GM12891 (cell line): ENCODE measurements around the gene PRELID1.

Source experiments
- PAX5 ChIP-seq: IDR thresholded peaks from 2 replicates; pipeline ENCODE4 v1.6.1; 2011; ENCODE audit warnings: low read length, moderate library complexity, mild to moderate bottlenecking; ENCODE audit not compliant: insufficient read depth, severe bottlenecking
- POLR2A ChIP-seq: IDR thresholded peaks from 2 replicates; pipeline ENCODE4 v1.6.1; 2011; ENCODE audit warnings: low read depth, low read length, control low read depth
- POLR2AphosphoS5 ChIP-seq: IDR thresholded peaks from 2 replicates; pipeline ENCODE4 v1.6.1; 2011; ENCODE audit warnings: low read depth, low read length, control low read depth
- SPI1 ChIP-seq: IDR thresholded peaks from 2 replicates; pipeline ENCODE4 v1.6.1; 2011; ENCODE audit warnings: low read depth, low read length, control low read depth
- TAF1 ChIP-seq: IDR thresholded peaks from 2 replicates; pipeline ENCODE4 v1.6.1; 2011; ENCODE audit warnings: low read depth, low read length, control low read depth

DNA sequence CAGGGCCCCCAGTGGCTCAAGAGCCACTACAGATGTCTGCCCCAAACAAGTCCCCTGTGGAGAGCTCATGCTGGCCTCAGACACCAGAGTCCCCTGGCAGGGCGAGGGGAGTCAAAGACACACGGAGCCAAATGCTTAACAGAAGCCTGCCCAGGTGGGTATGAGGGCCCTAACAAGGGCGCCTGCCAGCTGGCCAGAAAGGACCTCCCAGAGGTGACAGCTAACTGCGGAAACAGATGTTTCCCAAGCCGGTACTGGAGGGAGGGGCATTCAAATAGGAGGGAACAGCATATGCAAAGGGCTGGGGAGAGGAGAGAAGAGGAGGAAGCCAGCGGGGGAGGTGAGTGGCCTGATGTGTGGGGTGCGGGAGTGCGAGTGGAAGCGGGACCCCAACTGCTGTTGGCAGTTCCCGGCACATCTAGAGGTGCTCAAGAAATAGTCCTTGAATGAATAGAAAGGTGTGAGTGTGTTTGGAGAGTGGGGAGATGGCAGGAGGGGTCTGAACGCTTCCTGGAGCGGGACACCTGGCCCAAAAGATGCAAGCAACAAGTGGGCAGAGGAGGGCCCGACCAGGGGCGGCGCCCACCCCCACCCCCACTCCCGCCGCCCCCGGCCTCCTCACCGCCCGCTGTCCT is 7.3 kb downstream of the PRELID1 start:
- TF ChIP-seq POLR2AphosphoS5, result no peak
- no peak for TF ChIP-seq POLR2A
- TF ChIP-seq TAF1, result no peak
- TF ChIP-seq SPI1, result no peak
- no peak for TF ChIP-seq PAX5
